NT2/D1 (cell line): Measurements from ENCODE around the gene FMO4.
"Not testable (repeated sequence)": the region's sequence is repeated elsewhere in the genome, so short reads cannot be mapped to it uniquely, and the experiment has no call there.

ENCODE experiments used
- DNase-seq: peaks from one replicate; pipeline ENCODE4 v3.0.0-alpha.2; 2011; ENCODE audit warnings: low read depth, low spot score
- H3K27me3 ChIP-seq: 2 replicates; pipeline ENCODE4 v1.6.0; 2011; ENCODE audit warnings: mild to moderate bottlenecking; ENCODE audit not compliant: insufficient read length, insufficient read depth
- H3K36me3 ChIP-seq: 2 replicates; pipeline ENCODE4 v1.6.1; 2011; ENCODE audit warnings: mild to moderate bottlenecking, low read length, mixed read lengths; ENCODE audit not compliant: insufficient read depth, insufficient read length
- H3K4me1 ChIP-seq: 2 replicates; pipeline ENCODE4 v1.5.1; 2011; ENCODE audit not compliant: insufficient read depth, insufficient read length
- H3K4me3 ChIP-seq: 2 replicates; pipeline ENCODE4 v1.5.1; 2011; ENCODE audit warnings: low read depth; ENCODE audit not compliant: insufficient read length
- H3K9ac ChIP-seq: 2 replicates; pipeline ENCODE4 v1.6.0; 2011; ENCODE audit warnings: low read depth; ENCODE audit not compliant: insufficient read length
- H3K9me3 ChIP-seq: 2 replicates; pipeline ENCODE4 v1.5.1; 2011; ENCODE audit warnings: mild to moderate bottlenecking, low read length; ENCODE audit not compliant: insufficient read depth
- SUZ12 ChIP-seq: IDR thresholded peaks from 2 replicates; pipeline ENCODE4 v1.6.1; 2011; ENCODE audit not compliant: insufficient read length, insufficient read depth; ENCODE audit errors: extremely low read depth
- YY1 ChIP-seq: IDR thresholded peaks from 2 replicates; pipeline ENCODE4 v1.6.1; 2011; ENCODE audit not compliant: insufficient read length, insufficient read depth
- ZNF274 ChIP-seq: IDR thresholded peaks from 2 replicates; pipeline ENCODE4 v1.6.1; 2011; ENCODE audit warnings: mild to moderate bottlenecking, low read depth, low read length

Gene FMO4

DNA sequence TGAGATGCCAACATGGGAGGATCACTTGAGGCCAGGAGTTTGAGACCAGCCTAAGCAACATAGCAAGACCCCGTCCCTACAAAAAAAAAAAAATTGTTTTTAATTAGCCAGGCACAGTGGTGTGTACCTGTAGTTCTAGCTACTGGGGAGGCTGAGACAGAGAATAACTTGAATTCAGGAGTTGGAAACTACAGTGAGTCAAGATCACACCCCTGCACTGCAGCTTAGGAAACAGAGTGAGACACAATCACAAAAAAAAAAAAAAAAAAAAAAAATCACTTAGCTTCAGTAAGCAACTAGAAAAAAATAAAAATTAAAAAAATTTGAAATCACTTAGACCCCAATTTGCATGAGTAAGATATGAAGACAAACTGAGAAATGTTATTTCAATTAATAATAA, 53.5 kb downstream of the FMO4 start:
- Histone ChIP-seq H3K9me3 (peaks cover 16% of the 10 kb centered on the region; the same call in 1 of the 2 replicates), H3K4me3 (no peak overlapping the region), H3K9ac (no peak overlapping the region), H3K4me1 (no peaks in the 10 kb centered on the region), H3K36me3 (no peaks in the 10 kb centered on the region), H3K27me3 (no peaks in the 10 kb centered on the region)
- no peak for DNase-seq
- TF ChIP-seq ZNF274 (no peak), YY1 (no peak), SUZ12 (no peak)

DNA sequence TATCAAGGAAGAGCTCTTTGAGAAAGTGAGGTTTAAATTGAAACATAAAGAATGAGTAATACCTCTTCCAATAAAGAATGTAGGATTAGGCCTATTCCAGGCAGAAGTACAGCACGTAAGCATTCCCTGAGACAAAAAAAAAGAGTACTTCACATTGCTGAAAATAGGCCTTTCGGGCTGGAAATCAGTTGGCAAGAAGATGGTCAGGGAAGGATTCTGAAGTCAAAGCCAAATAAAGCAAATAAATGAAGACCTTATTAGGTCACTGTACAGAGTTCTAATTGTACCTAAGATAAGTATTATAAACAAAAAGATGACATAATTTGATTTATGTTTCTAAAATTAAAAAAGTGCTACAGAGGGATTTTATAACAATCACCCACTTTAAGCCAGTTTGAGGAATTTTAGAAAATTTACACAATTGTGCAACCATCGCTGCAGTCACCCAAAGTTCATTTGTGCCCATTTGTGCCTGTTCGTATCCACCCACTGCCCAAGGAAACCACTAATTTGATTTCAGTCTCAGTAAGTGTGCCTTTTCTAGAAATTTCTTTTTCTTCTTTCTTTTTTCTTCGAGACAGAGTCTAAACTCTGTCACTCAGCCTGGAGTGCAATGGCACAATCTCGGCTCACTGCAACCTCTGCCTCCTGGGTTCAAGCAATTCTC, 58.6 kb downstream of the FMO4 start:
- DNase-seq: no peak
- no peak overlapping the region for H3K4me3 ChIP-seq
- no peak overlapping the region for H3K9ac ChIP-seq
- no peaks in the 10 kb centered on the region for H3K4me1 ChIP-seq
- peaks cover 23% of the 10 kb centered on the region; the same call in 1 of the 2 replicates for H3K9me3 ChIP-seq
- H3K27me3 ChIP-seq: no peaks in the 10 kb centered on the region
- TF ChIP-seq ZNF274: no peak
- no peak for TF ChIP-seq SUZ12
- no peak for TF ChIP-seq YY1
- no peaks in the 10 kb centered on the region for H3K36me3 ChIP-seq

DNA sequence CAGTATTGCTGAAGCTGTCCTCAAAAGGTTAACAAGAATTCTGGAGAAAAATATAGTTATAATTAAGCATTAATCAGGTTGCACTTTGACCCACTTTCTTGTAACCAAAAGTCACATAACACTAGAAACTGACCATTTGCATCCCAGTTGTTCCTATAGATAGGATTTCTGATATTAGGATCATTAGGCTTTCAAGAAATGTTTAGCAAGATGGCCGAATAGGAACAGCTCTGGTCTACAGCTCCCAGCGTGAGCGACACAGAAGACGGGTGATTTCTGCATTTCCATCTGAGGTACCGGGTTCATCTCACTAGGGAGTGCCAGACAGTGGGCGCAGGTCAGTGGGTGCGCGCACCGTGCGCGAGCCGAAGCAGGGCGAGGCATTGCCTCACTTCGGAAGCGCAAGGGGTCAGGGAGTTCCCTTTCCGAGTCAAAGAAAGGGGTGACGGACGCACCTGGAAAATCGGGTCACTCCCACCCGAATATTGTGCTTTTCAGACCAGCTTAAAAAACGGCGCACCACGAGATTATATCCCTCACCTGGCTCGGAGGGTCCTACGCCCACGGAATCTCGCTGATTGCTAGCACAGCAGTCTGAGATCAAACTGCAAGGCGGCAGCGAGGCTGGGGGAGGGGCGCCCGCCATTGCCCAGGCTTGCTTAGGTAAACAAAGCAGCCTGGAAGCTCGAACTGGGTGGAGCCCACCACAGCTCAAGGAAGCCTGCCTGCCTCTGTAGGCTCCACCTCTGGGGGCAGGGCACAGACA, 59.6 kb downstream of the FMO4 start:
- peak overlapping the region; percentile 5 for H3K4me3 ChIP-seq
- not testable (repeated sequence) for H3K4me1 ChIP-seq, H3K27me3 ChIP-seq, DNase-seq, H3K36me3 ChIP-seq
- H3K9ac ChIP-seq: peak overlapping the region; percentile 1
- H3K9me3 ChIP-seq: peaks cover 23% of the 10 kb centered on the region; the same call in 1 of the 2 replicates

DNA sequence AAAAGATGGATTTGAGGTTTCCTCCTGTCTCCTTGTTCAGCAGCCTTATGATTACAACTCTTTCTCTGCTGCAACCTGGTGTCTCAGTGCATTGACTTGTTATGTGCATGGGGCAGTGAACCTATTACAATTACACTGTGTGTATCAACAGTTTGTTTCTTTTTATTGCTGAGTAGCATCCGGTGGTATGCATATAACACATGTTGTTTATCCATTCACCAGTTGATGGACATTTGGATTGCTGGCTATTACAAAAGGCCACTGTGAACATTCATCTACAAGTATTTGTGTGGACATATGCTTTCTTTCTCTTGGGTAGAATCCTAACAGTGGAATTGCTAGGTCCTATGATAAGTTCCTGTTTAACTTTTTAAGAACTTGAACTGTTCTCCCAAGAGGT, 65.9 kb downstream of the FMO4 start:
- TF ChIP-seq YY1: no peak
- no peak for TF ChIP-seq SUZ12
- TF ChIP-seq ZNF274: no peak
- Histone ChIP-seq H3K36me3 (no peaks in the 10 kb centered on the region), H3K27me3 (no peaks in the 10 kb centered on the region), H3K4me3 (no peak overlapping the region), H3K9me3 (peaks cover 25% of the 10 kb centered on the region; the same call in 1 of the 2 replicates), H3K4me1 (no peaks in the 10 kb centered on the region), H3K9ac (no peak overlapping the region)
- DNase-seq: no peak

DNA sequence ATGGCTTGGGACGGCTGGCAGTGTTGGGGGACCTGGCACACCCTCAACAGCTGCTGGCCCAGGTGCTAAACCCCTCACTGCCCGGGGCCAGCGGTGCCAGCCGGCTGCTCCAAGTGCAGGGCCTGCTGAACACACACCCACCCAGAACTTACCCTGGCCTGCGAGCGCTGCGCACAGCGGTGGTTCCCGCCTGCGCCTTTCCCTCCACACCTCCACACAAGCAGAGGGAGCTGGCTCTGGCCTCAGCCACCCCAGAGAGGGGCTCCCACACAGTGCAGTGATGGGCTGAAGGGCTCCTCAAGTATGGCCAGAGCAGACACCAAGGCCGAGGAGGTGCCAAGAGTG, 67.9 kb downstream of the FMO4 start:
- TF ChIP-seq ZNF274: no peak
- no peak for TF ChIP-seq SUZ12
- TF ChIP-seq YY1: no peak
- no peak for DNase-seq
- H3K9me3 ChIP-seq: peaks cover 25% of the 10 kb centered on the region; the same call in 1 of the 2 replicates
- no peaks in the 10 kb centered on the region for H3K4me1 ChIP-seq
- H3K36me3 ChIP-seq: no peaks in the 10 kb centered on the region
- H3K4me3 ChIP-seq: no peak overlapping the region
- no peaks in the 10 kb centered on the region for H3K27me3 ChIP-seq
- no peak overlapping the region for H3K9ac ChIP-seq

DNA sequence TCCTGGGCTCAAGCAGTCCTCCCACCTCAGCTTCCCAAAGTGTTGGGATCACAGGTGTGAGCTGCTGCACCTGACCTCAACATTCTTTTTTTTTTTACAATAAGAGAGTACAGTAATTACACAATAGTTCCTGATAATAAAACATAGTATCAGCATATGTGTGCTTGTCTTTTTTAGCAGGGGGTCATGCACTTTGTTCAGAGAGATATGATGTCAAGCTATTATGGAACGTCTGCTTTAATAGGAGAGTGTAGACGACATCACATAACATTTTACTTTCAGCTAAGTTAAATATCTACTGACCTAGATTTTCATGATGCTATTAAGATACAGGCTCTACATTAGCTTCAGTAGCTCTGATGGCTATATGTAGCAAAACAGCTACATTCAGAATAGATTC, 70.5 kb downstream of the FMO4 start:
- no peak for TF ChIP-seq SUZ12
- no peak for TF ChIP-seq ZNF274
- no peak for TF ChIP-seq YY1
- no peak overlapping the region for H3K9ac ChIP-seq
- no peaks in the 10 kb centered on the region for H3K4me1 ChIP-seq

DNA sequence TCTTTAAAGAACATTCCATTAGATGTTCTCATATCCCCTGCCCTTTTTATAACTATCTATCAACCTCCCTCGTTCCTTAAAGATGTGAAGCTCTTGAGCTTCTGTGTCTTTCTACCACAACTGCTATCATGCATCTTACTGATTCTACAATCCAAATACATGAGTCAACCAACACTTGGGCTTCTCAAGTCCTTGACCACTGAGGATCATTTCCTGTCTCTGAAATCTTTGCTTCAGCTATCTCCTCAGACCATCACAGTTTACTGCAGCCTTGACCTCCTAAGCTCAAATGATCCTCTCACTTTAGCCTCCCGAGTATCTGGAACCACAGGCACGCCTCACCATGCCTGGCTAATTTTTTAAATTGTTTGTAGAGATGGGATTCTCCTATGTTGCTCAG, 75.2 kb downstream of the FMO4 start:
- Histone ChIP-seq H3K9ac (no peak overlapping the region), H3K4me1 (no peaks in the 10 kb centered on the region), H3K4me3 (no peak overlapping the region), H3K9me3 (no peaks in the 10 kb centered on the region), H3K36me3 (no peaks in the 10 kb centered on the region), H3K27me3 (no peaks in the 10 kb centered on the region)
- TF ChIP-seq SUZ12: no peak
- TF ChIP-seq ZNF274: no peak
- no peak for TF ChIP-seq YY1
- no peak for DNase-seq

More for the DNA sequence above, 70.5 kb downstream of the FMO4 start:
- peaks cover 25% of the 10 kb centered on the region; the same call in 1 of the 2 replicates for H3K9me3 ChIP-seq
- H3K36me3 ChIP-seq: no peaks in the 10 kb centered on the region
- H3K27me3 ChIP-seq: no peaks in the 10 kb centered on the region
- no peak overlapping the region for H3K4me3 ChIP-seq
- no peak for DNase-seq

DNA sequence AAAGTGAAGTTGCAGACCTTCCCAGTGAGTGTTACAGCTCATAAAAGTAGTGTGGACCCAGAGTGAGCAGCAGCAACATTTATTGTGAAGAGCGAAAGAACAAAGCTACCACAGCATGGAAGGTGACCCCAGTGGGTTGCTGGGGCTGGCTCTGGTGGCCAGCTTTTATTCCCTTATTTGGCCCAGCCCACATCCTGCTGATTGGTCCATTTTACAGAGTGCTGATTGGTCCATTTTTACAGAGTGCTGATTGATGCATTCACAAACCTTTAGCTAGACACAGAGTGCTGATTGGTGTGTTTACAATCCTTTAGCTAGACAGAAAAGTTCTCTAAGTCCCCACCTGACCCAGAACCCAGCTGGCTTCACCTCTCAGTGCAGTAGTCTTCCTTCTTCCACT, 76.8 kb downstream of the FMO4 start:
- not testable (repeated sequence) for DNase-seq

More for the DNA sequence above, 76.8 kb downstream of the FMO4 start:
- not testable (repeated sequence) for H3K4me1 ChIP-seq, H3K4me3 ChIP-seq, H3K9me3 ChIP-seq, H3K9ac ChIP-seq, H3K27me3 ChIP-seq, H3K36me3 ChIP-seq
